Astrocyte (in vitro differentiated cells and primary cell): ENCODE results near the gene NPTX1.

Experiments
- CTCF ChIP-seq: IDR thresholded peaks from 2 replicates; pipeline ENCODE4 v1.5.1; 2011; ENCODE audit warnings: low read depth, mild to moderate bottlenecking, inconsistent platforms, low read length, moderate library complexity; ENCODE audit not compliant: insufficient read depth
- EZH2 ChIP-seq: IDR thresholded peaks from 2 replicates; pipeline ENCODE4 v1.6.1; 2012; ENCODE audit warnings: mild to moderate bottlenecking, low read length, inconsistent platforms; ENCODE audit not compliant: insufficient read depth

- TF ChIP-seq CTCF (no peak), EZH2 (no peak)
Observed at GRCh38 chr17:80499560-80499959, 23.2 kb upstream of the NPTX1 start.
